Stimulated activated CD8-positive, alpha-beta memory T cell treated with anti-CD3 and anti-CD28 coated beads, Interleukin-7, amount 100 ng/mL, for 1 hour (primary cell): ENCODE data around the gene STK33.

Experiments used
- DNase-seq, 2 donors: peaks; one replicate each; pipeline ENCODE4 v3.0.0-alpha.2; 2020; ENCODE audit warnings: low read depth in 2 of 2

STK33 gene

GRCh38 chr11:8356216-8356615 lies 237.8 kb downstream of the STK33 start:
- no peak for DNase-seq

GRCh38 chr11:8355416-8355742 lies 238.6 kb downstream of the STK33 start:
- DNase-seq: no peak

GRCh38 chr11:8354622-8355415 lies 239.2 kb downstream of the STK33 start:
- no peak for DNase-seq

- no peak for DNase-seq
Measured at GRCh38 chr11:8352876-8353505, 241.0 kb downstream of the STK33 start.

GRCh38 chr11:8352103-8352875 lies 241.7 kb downstream of the STK33 start:
- DNase-seq: no peak

- DNase-seq: no peak
Measured at GRCh38 chr11:8351223-8351622, 242.8 kb downstream of the STK33 start.

- DNase-seq: no peak
Measured at GRCh38 chr11:8347978-8348377, 246.1 kb downstream of the STK33 start.

- no peak for DNase-seq
Measured at GRCh38 chr11:8346157-8346755, 247.8 kb downstream of the STK33 start.

GRCh38 chr11:8345179-8345578 lies 248.8 kb downstream of the STK33 start:
- DNase-seq: no peak

- DNase-seq: no peak
Measured at GRCh38 chr11:8344346-8344745, 249.7 kb downstream of the STK33 start.

- DNase-seq: no peak
Measured at GRCh38 chr11:8342821-8343681, 251.0 kb downstream of the STK33 start.

GRCh38 chr11:8341996-8342395 lies 252.0 kb downstream of the STK33 start:
- DNase-seq: no peak
